ENCODE measurements around the gene CACNA1C.

CACNA1C gene

DNA sequence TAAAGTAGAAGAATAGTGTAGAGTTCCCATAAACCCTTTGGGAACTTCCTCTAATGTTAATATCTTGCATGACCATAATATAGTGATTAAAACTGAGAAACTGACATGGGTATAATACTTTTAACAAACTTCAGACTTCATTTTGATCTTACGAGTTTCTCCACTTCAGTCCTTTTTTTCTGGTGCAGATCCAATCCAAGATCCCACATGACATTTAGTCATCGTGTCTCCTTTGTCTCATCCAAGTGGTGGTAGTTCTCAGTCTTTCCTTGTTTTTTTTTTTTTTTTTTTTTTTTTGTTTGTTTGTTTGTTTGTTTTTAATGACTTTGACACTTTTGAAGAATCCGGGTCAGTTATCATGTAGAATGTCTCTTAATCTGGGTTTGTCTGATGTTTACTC, 179.2 kb downstream of the CACNA1C start:
- in situ Hi-C loops (cut with HindIII; ENCODE audit: low sequenced_read_pairs), result no loop called here
- H3K4me3 ChIP-seq (ENCODE audit: low read depth, low read length), result no peak overlapping the region
- DNase-seq (ENCODE audit: low read depth), result no peak
- no peak for TF ChIP-seq CTCF (IDR thresholded peaks at IDR 0.05; ENCODE audit: low read depth, low read length, missing control alignments)

DNA sequence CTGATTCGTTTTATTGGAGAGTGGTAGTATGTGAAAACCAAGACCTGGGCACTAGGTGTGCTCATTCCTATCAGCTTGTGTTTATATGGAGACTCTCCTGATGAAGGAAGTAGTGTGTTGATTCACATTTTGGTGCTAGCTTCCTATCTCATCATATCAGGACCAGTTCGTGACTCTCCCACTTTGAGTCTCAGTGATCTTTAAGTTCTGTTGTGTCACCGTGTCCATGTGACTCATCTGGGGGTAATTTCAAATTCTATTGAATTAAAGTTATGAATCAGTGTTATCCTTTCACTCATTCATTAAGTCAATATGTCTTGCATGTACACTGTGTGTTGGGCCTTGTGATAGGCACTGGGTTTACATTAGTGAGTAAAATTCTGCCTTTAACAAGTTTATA, 180.2 kb downstream of the CACNA1C start:
- in situ Hi-C loops (cut with HindIII; ENCODE audit: low sequenced_read_pairs), result no loop called here
- TF ChIP-seq CTCF (IDR thresholded peaks at IDR 0.05; ENCODE audit: low read depth, low read length, missing control alignments), result no peak
- no peak for DNase-seq (ENCODE audit: low read depth)
- H3K4me3 ChIP-seq (ENCODE audit: low read depth, low read length), result no peak overlapping the region

GRCh38 chr12:2234091-2234490, 181.3 kb downstream of the CACNA1C start:
- DNase-seq (ENCODE audit: low read depth), result no peak
- in situ Hi-C loops (cut with HindIII; ENCODE audit: low sequenced_read_pairs), result no loop called here
- TF ChIP-seq CTCF (IDR thresholded peaks at IDR 0.05; ENCODE audit: low read depth, low read length, missing control alignments), result no peak
- H3K4me3 ChIP-seq (ENCODE audit: low read depth, low read length), result no peak overlapping the region

- no peak for TF ChIP-seq CTCF (IDR thresholded peaks at IDR 0.05; ENCODE audit: low read depth, low read length, missing control alignments)
These were observed 182.0 kb downstream of the CACNA1C start for GRCh38 chr12:2234646-2235350.

GRCh38 chr12:2236506-2237294, 183.9 kb downstream of the CACNA1C start:
- in situ Hi-C loops (cut with HindIII; ENCODE audit: low sequenced_read_pairs), result no loop called here
- H3K4me3 ChIP-seq (ENCODE audit: low read depth, low read length), result no peak overlapping the region
- DNase-seq (ENCODE audit: low read depth), result no peak
- TF ChIP-seq CTCF (IDR thresholded peaks at IDR 0.05; ENCODE audit: low read depth, low read length, missing control alignments), result no peak

More at GRCh38 chr12:2234646-2235350, 182.0 kb downstream of the CACNA1C start:
- H3K4me3 ChIP-seq (ENCODE audit: low read depth, low read length), result no peak overlapping the region
- DNase-seq (ENCODE audit: low read depth), result no peak
- in situ Hi-C loops (cut with HindIII; ENCODE audit: low sequenced_read_pairs), result no loop called here

GRCh38 chr12:2238111-2238510, 185.3 kb downstream of the CACNA1C start:
- no peak for DNase-seq (ENCODE audit: low read depth)
- H3K4me3 ChIP-seq (ENCODE audit: low read depth, low read length), result no peak overlapping the region
- no peak for TF ChIP-seq CTCF (IDR thresholded peaks at IDR 0.05; ENCODE audit: low read depth, low read length, missing control alignments)
- in situ Hi-C loops (cut with HindIII; ENCODE audit: low sequenced_read_pairs), result no loop called here
